Left renal cortex interstitium (tissue), 4 donors: ENCODE data around the gene ZNF423. TPM values are rescaled to one million over a fixed set of nuclear protein-coding genes. Genes with fewer than 3 reads are reported as not detected.
"Not testable (repeated sequence)": the region's sequence is repeated elsewhere in the genome, so short reads cannot be mapped to it uniquely, and the experiment has no call there.

ENCODE experiments used
- DNase-seq, 4 donors: peaks; one replicate each; pipeline ENCODE4 v3.0.0-alpha.2; 2013; ENCODE audit warnings: low read depth in 4 of 4, low spot score in 2 of 4, missing footprints in 1 of 4
- polyA plus RNA-seq, 4 donors: library from polyadenylated mRNA; unstranded; fragments of 120-200 nt; gene quantifications; one replicate each; pipeline ENCODE4 v1.2.1, GENCODE V29; 2013; ENCODE audit not compliant: insufficient read length in 4 of 4

The ZNF423 gene
- polyA plus RNA-seq, 4 donors, result 24.0 to 32.5 (median 28.8) TPM

GRCh38 chr16:49527611-49528010 is 328.3 kb downstream of the ZNF423 start:
- DNase-seq, result no peak

GRCh38 chr16:49526860-49527365 is 329.0 kb downstream of the ZNF423 start:
- no peak for DNase-seq

- DNase-seq, result no peak
These were observed 331.0 kb downstream of the ZNF423 start for GRCh38 chr16:49524947-49525315.

GRCh38 chr16:49524216-49524946 is 331.5 kb downstream of the ZNF423 start:
- no peak for DNase-seq

GRCh38 chr16:49523435-49524159 is 332.3 kb downstream of the ZNF423 start:
- DNase-seq, result no peak

GRCh38 chr16:49521734-49522325 is 334.1 kb downstream of the ZNF423 start:
- DNase-seq, result no peak

GRCh38 chr16:49520492-49521038 is 335.3 kb downstream of the ZNF423 start:
- no peak for DNase-seq

- no peak for DNase-seq
These were observed 336.2 kb downstream of the ZNF423 start for GRCh38 chr16:49519741-49520140.

GRCh38 chr16:49519008-49519656 is 336.8 kb downstream of the ZNF423 start:
- no peak for DNase-seq

- DNase-seq, result no peak
These were observed 339.4 kb downstream of the ZNF423 start for GRCh38 chr16:49516382-49517036.

GRCh38 chr16:49515861-49516260 is 340.1 kb downstream of the ZNF423 start:
- no peak for DNase-seq

- DNase-seq, result no peak
These were observed 340.8 kb downstream of the ZNF423 start for GRCh38 chr16:49515016-49515565.

- DNase-seq, result no peak
These were observed 341.6 kb downstream of the ZNF423 start for GRCh38 chr16:49514073-49514980.

GRCh38 chr16:49513040-49513439 is 342.9 kb downstream of the ZNF423 start:
- DNase-seq, result no peak

- no peak for DNase-seq
These were observed 345.1 kb downstream of the ZNF423 start for GRCh38 chr16:49510654-49511305.

GRCh38 chr16:49510141-49510540 is 345.8 kb downstream of the ZNF423 start:
- DNase-seq, result no peak

- not testable (repeated sequence) for DNase-seq
These were observed 349.6 kb downstream of the ZNF423 start for GRCh38 chr16:49506058-49507013.
